PC-3 (cell line): ENCODE measurements around the gene CHST11. TPM values are rescaled to one million over a fixed set of nuclear protein-coding genes. Genes with fewer than 3 reads are reported as not detected.

Experiments
- ATAC-seq: fragments of 200-7000 bp; cut with Tn5 transposase; 2 replicates; pipeline ENCODE4 v1.9.1; 2020; ENCODE audit warnings: mild to moderate bottlenecking, moderate library complexity
- BruUV-seq: library from RNA; stranded (reverse); fragments of 400-500 nt; replicated peaks from 2 replicates; lab custom pipeline; 2021; lab: Mats Ljungman, UMichigan
- CTCF ChIA-PET: fragments of 300-600 bp; sonication (Branson Sonifier 250); formaldehyde crosslinking; loops from one replicate; lab custom pipeline; 2022; ENCODE audit warnings: antibody characterized with exemption; lab: Charles Lee
- POLR2A ChIA-PET: fragments of 300-600 bp; sonication (Branson Sonifier 250); formaldehyde crosslinking; loops from one replicate; lab custom pipeline; 2022; ENCODE audit warnings: antibody characterized with exemption; ENCODE audit not compliant: unreplicated experiment; lab: Charles Lee
- DNase-seq: peaks from one replicate; pipeline ENCODE4 v3.0.0-alpha.2; 2015
- H2AFZ ChIP-seq: fragments of 300-600 bp; sonication (generic); 2 replicates; pipeline ENCODE4 v1.6.0; 2016; ENCODE audit warnings: antibody characterized with exemption, low read length
- H3F3A ChIP-seq: fragments of 300-600 bp; sonication (generic); one replicate; pipeline ENCODE4 v1.6.0; 2017; ENCODE audit warnings: antibody characterized with exemption, low read length, control low read depth, mild to moderate bottlenecking; ENCODE audit not compliant: unreplicated experiment
- H3K27ac ChIP-seq: fragments of 300-600 bp; sonication (generic); 2 replicates; pipeline ENCODE4 v1.5.1; 2016; ENCODE audit warnings: mild to moderate bottlenecking, low read length
- H3K27me3 ChIP-seq: fragments of 300-600 bp; sonication (generic); 2 replicates; pipeline ENCODE4 v1.6.1; 2016; ENCODE audit warnings: low read length, mixed read lengths
- H3K36me3 ChIP-seq: fragments of 300-600 bp; sonication (generic); 2 replicates; pipeline ENCODE4 v1.6.1; 2016; ENCODE audit warnings: low read depth, mixed run types, low read length, mixed read lengths
- H3K4me1 ChIP-seq: fragments of 300-600 bp; sonication (generic); 2 replicates; pipeline ENCODE4 v1.5.1; 2016; ENCODE audit warnings: low read length; ENCODE audit not compliant: insufficient read depth
- H3K4me2 ChIP-seq: fragments of 300-600 bp; sonication (generic); 2 replicates; pipeline ENCODE4 v1.6.0; 2016; ENCODE audit warnings: low read length
- H3K4me3 ChIP-seq: fragments of 300-600 bp; sonication (generic); 2 replicates; pipeline ENCODE4 v1.5.1; 2016; ENCODE audit warnings: mild to moderate bottlenecking, low read length, mixed read lengths
- H3K79me2 ChIP-seq: fragments of 300-600 bp; sonication (generic); 2 replicates; pipeline ENCODE4 v1.6.1; 2017; ENCODE audit warnings: low read length, mixed read lengths
- H3K9ac ChIP-seq: fragments of 300-600 bp; sonication (generic); 2 replicates; pipeline ENCODE4 v1.6.0; 2016; ENCODE audit warnings: mild to moderate bottlenecking, low read length
- H3K9me2 ChIP-seq: fragments of 300-600 bp; sonication (generic); replicated peaks from 2 replicates; pipeline ENCODE4 v1.6.1; 2016; ENCODE audit warnings: mixed run types, low read length, mixed read lengths
- H3K9me3 ChIP-seq: fragments of 300-600 bp; sonication (generic); 2 replicates; pipeline ENCODE4 v1.6.1; 2016; ENCODE audit warnings: low read length, mixed read lengths
- H4K20me1 ChIP-seq: fragments of 300-600 bp; sonication (generic); 2 replicates; pipeline ENCODE4 v1.6.1; 2016; ENCODE audit warnings: low read length, mixed read lengths
- EZH2 ChIP-seq: fragments of 300-600 bp; sonication (generic); IDR thresholded peaks from one replicate; pipeline ENCODE4 v1.6.1; 2017; ENCODE audit warnings: antibody characterized with exemption, mild to moderate bottlenecking, low read length; ENCODE audit not compliant: unreplicated experiment
- EZH2phosphoT487 ChIP-seq: fragments of 300-600 bp; sonication (generic); IDR thresholded peaks from 2 replicates; pipeline ENCODE4 v1.6.1; 2018; ENCODE audit warnings: mild to moderate bottlenecking, antibody characterized with exemption, low read length, borderline replicate concordance
- intact Hi-C: fragments of 100-400 bp; cut with micrococcal nuclease; formaldehyde crosslinking; loops from 2 replicates; pipeline ENCODE4 v1.9.0; 2023
- total RNA-seq: library from RNA; depleted of rRNA; stranded (reverse); fragments of >200 nt; gene quantifications from 2 replicates; pipeline ENCODE4 v1.2.3, GENCODE V29; 2014
- TF ChIP-seq, protein P1 (sequence below): fragments of 300-600 bp; sonication (generic); conservative IDR thresholded peaks from 2 replicates; pipeline ENCODE4 v1.5.1; 2017; ENCODE audit warnings: antibody characterized with exemption, low read depth, mild to moderate bottlenecking, low read length

CHST11 gene
- total RNA-seq, 1 experiment from 2014 or later: 53.5 TPM

GRCh38 chr12:104565606-104566243 is 109.0 kb downstream of the CHST11 start:
- H3K4me3 ChIP-seq: no peak overlapping the region
- ChIA-PET CTCF (no interaction called here), POLR2A (no interaction called here)
- TF ChIP-seq EZH2phosphoT487 (no peak), EZH2 (no peak)
- TF ChIP-seq, protein P1, sequence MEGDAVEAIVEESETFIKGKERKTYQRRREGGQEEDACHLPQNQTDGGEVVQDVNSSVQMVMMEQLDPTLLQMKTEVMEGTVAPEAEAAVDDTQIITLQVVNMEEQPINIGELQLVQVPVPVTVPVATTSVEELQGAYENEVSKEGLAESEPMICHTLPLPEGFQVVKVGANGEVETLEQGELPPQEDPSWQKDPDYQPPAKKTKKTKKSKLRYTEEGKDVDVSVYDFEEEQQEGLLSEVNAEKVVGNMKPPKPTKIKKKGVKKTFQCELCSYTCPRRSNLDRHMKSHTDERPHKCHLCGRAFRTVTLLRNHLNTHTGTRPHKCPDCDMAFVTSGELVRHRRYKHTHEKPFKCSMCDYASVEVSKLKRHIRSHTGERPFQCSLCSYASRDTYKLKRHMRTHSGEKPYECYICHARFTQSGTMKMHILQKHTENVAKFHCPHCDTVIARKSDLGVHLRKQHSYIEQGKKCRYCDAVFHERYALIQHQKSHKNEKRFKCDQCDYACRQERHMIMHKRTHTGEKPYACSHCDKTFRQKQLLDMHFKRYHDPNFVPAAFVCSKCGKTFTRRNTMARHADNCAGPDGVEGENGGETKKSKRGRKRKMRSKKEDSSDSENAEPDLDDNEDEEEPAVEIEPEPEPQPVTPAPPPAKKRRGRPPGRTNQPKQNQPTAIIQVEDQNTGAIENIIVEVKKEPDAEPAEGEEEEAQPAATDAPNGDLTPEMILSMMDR: no peak
- no peak overlapping the region for H2AFZ ChIP-seq
- H3K36me3 ChIP-seq: peaks cover 3% of the 10 kb centered on the region; the same call in 1 of the 2 replicates
- no TSS peak for BruUV-seq
- H4K20me1 ChIP-seq: no peaks in the 10 kb centered on the region
- no peaks in the 10 kb centered on the region for H3K9me2 ChIP-seq
- no peaks in the 10 kb centered on the region for H3K27me3 ChIP-seq
- DNase-seq (no peak), ATAC-seq (no peak)
- intact Hi-C loops: no loop called here
- H3F3A ChIP-seq: no peaks in the 10 kb centered on the region
- H3K79me2 ChIP-seq: no peaks in the 10 kb centered on the region
- H3K9ac ChIP-seq: no peak overlapping the region
- H3K9me3 ChIP-seq: no peaks in the 10 kb centered on the region
- no peaks in the 10 kb centered on the region for H3K4me1 ChIP-seq
- no peak overlapping the region for H3K27ac ChIP-seq
- H3K4me2 ChIP-seq: no peak overlapping the region

- Histone ChIP-seq H3K9ac (no peak overlapping the region), H3K4me3 (no peak overlapping the region), H2AFZ (no peak overlapping the region), H3K4me1 (no peaks in the 10 kb centered on the region), H3K9me2 (no peaks in the 10 kb centered on the region), H4K20me1 (no peaks in the 10 kb centered on the region), H3K79me2 (no peaks in the 10 kb centered on the region), H3K27ac (no peak overlapping the region), H3K9me3 (no peaks in the 10 kb centered on the region), H3F3A (no peaks in the 10 kb centered on the region), H3K4me2 (no peak overlapping the region), H3K36me3 (peaks cover 3% of the 10 kb centered on the region; the same call in 1 of the 2 replicates), H3K27me3 (no peaks in the 10 kb centered on the region)
- DNase-seq (no peak), ATAC-seq (no peak)
- POLR2A ChIA-PET: no interaction called here
- TF ChIP-seq, protein P1: no peak
- TF ChIP-seq EZH2 (no peak), EZH2phosphoT487 (no peak)
- BruUV-seq: no TSS peak
- CTCF ChIA-PET: no interaction called here
- intact Hi-C loops: no loop called here
These were observed 109.7 kb downstream of the CHST11 start for GRCh38 chr12:104566244-104566993.
